NCI-H128 (cell line): ENCODE data around the gene CNOT6.
"Not testable (repeated sequence)": the region's sequence is repeated elsewhere in the genome, so short reads cannot be mapped to it uniquely, and the experiment has no call there.

Experiments
- DNase-seq: peaks from one replicate; lab custom pipeline; 2025; ENCODE audit not compliant: unreplicated experiment; lab: John Stamatoyannopoulos, UW

Gene CNOT6

GRCh38 chr5:180494060-180494509 is at the start of gene CNOT6:
CNOT6 (plus strand) TSS chr5:180494379; CDS start chr5:180529277, 34,898 bp downstream.
- DNase-seq = peak; percentile 66

DNA sequence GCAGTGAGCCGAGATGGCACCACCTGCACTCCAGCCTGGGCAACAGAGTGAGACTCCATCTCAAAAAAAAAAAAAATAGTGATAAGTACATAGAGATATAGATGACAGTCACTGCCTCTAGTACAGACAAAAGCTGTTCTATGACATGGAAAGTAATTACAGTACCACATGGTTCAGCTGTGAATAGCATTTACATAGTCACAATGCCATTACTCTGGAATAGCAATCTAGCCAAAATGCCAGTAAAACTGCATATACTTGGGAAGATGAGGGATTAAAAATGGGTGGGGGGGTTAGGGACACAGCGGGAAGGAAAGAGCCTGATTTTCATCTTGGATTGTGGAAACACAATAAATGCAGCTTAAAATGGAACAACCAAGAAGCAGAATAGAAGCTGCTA is 39.4 kb upstream of the CNOT6 start:
- DNase-seq = no peak

GRCh38 chr5:180455872-180456271 is 38.3 kb upstream of the CNOT6 start:
- DNase-seq = no peak

DNA sequence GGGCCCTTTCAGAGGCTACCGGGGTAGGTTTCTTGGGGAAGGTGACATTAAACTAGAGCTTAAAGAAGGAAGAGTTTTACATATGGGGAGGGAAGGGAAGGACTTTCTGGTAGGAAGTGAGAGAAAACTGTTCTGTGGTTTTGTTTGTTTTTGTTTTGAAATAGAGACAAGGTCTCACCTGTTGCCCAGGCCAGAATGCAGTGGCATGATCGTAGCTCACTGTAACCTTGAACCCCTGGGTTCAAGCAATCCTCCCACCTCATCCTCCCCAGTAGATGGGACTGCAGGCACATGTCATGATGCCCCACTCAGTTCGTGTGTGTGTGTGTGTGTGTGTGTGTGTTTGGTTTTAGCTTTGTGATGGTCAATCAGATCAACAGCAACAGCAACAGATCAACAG is 37.4 kb upstream of the CNOT6 start:
- no peak for DNase-seq

- DNase-seq = not testable (repeated sequence)
Measured at GRCh38 chr5:180458852-180459673, 35.1 kb upstream of the CNOT6 start.

DNA sequence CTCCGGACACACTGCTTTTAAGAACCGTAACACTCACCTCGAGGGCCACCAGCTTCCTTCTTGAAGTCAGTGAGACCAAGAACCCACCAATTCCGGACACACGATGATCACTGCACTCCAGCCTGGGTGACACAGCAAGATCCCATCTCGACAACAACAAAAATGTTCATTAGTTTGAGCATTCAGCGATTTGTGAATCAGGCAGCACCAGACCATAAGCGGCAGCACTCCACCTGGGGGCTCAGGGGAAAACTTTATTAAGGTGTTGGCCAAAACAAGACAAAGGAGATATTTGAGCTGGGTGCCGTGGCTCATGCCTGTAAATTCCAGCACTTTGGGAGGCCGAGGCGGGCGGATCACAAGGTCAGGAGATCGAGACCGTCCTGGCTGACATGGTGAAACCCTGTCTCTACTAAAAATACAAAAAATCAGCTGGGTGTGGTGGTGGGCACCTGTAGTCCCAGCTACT is 34.5 kb upstream of the CNOT6 start:
- not testable (repeated sequence) for DNase-seq

GRCh38 chr5:180460834-180461233 is 33.3 kb upstream of the CNOT6 start:
- no peak for DNase-seq

- DNase-seq = no peak
Measured at GRCh38 chr5:180461303-180461702, 32.9 kb upstream of the CNOT6 start.

DNA sequence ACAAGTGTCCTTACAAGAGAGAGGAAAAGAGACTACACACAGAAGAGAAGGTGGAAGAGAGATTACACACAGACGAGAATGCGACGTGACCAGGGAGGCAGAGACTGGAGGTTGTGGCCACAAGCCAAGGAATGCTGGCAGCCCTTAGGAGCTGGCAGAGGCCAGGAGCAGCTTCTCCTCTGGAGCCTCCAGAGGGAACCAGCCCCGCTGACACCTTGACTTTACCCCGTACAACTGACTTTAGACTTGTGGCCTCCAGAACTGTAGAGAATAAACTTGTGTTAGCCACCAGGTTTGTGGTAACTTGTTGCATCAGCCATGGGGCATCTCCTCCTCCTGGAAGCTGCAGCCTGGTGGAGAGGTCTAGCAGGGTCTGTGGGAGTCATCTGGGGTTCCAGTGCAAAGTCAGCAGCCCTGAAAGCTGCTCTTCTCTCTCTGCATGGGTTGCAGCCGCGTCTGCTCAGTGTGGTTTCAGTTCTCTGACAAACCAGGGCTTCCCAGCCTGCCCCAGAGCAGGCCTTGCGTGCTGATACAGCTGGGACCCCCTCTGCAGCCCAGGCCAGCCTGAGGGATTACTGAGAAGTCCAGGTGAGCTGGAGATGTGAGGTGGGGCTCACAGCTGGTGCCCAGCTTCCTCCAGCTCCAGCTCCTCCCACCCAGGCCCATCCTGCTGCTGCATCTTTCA is 30.8 kb upstream of the CNOT6 start:
- DNase-seq = no peak

GRCh38 chr5:180463916-180464602 is 30.1 kb upstream of the CNOT6 start:
- DNase-seq = no peak

DNA sequence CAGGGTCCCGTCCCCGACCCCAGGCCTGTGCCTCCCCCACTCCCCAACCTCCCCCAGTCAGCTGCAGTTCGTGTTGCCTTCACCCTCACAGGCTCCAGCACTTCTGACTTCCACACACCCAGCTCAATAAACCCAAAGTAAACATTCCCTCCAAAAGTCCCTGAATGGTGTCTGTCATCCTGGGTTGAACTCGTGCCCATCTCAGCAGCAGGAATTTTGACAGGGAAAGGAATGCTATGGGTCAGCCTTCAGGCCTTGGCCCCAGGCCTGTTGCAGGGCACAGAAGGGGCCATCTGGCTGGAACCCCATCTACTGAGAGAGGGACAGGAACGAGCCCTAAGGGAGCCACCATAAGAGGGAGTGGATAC is 29.6 kb upstream of the CNOT6 start:
- no peak for DNase-seq

- not testable (repeated sequence) for DNase-seq
Measured at GRCh38 chr5:180465052-180465451, 29.1 kb upstream of the CNOT6 start.

- no peak for DNase-seq
Measured at GRCh38 chr5:180466316-180466715, 27.9 kb upstream of the CNOT6 start.

- no peak for DNase-seq
Measured at GRCh38 chr5:180467028-180467975, 26.9 kb upstream of the CNOT6 start.

- no peak for DNase-seq
Measured at GRCh38 chr5:180467989-180468731, 26.0 kb upstream of the CNOT6 start.

GRCh38 chr5:180468732-180469585 is 25.2 kb upstream of the CNOT6 start:
- no peak for DNase-seq

DNA sequence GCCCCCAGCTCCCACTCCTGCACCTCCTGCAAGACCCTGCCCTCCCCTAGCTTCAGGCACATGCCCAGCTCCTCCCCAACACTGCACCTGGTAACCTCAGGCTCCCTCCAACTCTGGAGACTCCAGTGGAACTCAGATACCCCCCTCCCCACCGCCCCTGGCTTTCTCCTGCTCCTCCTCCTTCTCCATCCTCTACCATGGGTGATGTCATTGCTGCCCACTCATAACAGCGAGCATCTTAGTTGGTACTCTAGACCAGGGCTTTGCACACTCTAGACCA is 24.7 kb upstream of the CNOT6 start:
- DNase-seq = no peak

DNA sequence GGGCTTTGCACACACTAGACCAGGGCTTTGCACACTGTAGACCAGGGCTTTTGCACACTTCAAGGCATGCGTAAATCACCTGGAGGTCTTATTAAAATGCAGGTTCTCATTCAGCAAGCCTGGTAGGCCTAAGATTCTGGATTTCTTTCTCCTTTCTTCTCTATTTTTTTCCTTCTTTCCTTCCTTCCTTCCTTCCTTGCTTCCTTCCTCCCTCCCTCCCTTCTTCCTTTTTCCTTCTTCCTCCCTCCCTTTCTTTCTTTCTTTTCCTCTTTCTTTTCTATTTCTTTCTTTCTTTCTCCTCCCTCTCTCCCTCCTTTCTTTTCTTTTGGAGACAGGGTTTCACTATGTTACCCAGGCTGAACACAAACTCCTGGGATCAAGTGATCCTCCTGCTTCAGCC is 24.3 kb upstream of the CNOT6 start:
- no peak for DNase-seq

DNA sequence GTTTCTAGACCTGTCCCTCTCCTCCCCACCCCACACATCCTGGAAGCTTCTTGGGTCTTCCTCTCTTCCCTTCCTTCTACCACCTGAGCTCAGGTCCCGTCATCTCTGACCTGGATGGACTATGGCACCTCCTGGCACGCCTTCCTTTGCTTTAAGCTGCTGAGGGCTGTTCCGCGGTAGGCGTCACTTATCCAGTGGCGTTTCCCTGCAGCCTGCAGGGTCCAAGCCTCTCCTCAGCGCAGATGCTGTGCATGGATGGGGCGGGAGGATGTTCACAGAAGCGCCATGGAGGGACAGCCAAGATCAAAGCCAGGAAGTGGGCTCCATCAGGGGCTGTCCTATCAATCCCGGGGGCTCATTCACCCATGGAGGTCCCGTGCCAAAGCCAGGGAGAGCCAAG is 23.8 kb upstream of the CNOT6 start:
- DNase-seq = no peak
